GM10266 (cell line): ENCODE results near the gene ZSCAN31.

Experiments used
- DNase-seq: peaks from one replicate; pipeline ENCODE4 v3.0.0; 2012; ENCODE audit errors: extremely low spot score
- TF ChIP-seq, protein P1 (sequence below): IDR thresholded peaks from 2 replicates; pipeline ENCODE4 v1.5.1; 2012; ENCODE audit warnings: mild to moderate bottlenecking, low read depth; ENCODE audit not compliant: control insufficient read depth, insufficient read depth; ENCODE audit errors: missing control alignments

The ZSCAN31 gene

GRCh38 chr6:28357036-28357435 lies 21.1 kb upstream of the ZSCAN31 start:
- no peak for DNase-seq
- TF ChIP-seq, protein P1, sequence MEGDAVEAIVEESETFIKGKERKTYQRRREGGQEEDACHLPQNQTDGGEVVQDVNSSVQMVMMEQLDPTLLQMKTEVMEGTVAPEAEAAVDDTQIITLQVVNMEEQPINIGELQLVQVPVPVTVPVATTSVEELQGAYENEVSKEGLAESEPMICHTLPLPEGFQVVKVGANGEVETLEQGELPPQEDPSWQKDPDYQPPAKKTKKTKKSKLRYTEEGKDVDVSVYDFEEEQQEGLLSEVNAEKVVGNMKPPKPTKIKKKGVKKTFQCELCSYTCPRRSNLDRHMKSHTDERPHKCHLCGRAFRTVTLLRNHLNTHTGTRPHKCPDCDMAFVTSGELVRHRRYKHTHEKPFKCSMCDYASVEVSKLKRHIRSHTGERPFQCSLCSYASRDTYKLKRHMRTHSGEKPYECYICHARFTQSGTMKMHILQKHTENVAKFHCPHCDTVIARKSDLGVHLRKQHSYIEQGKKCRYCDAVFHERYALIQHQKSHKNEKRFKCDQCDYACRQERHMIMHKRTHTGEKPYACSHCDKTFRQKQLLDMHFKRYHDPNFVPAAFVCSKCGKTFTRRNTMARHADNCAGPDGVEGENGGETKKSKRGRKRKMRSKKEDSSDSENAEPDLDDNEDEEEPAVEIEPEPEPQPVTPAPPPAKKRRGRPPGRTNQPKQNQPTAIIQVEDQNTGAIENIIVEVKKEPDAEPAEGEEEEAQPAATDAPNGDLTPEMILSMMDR, result no peak

GRCh38 chr6:28356666-28357020 lies 20.7 kb upstream of the ZSCAN31 start:
- TF ChIP-seq, protein P1, result no peak
- no peak for DNase-seq

GRCh38 chr6:28355743-28356665 lies 20.1 kb upstream of the ZSCAN31 start:
- peak; percentile 70 for DNase-seq

GRCh38 chr6:28354688-28355554 lies 19.0 kb upstream of the ZSCAN31 start:
- DNase-seq, result no peak
- TF ChIP-seq, protein P1, result no peak

More at GRCh38 chr6:28355743-28356665, 20.1 kb upstream of the ZSCAN31 start:
- TF ChIP-seq, protein P1, result peak; percentile 84

DNA sequence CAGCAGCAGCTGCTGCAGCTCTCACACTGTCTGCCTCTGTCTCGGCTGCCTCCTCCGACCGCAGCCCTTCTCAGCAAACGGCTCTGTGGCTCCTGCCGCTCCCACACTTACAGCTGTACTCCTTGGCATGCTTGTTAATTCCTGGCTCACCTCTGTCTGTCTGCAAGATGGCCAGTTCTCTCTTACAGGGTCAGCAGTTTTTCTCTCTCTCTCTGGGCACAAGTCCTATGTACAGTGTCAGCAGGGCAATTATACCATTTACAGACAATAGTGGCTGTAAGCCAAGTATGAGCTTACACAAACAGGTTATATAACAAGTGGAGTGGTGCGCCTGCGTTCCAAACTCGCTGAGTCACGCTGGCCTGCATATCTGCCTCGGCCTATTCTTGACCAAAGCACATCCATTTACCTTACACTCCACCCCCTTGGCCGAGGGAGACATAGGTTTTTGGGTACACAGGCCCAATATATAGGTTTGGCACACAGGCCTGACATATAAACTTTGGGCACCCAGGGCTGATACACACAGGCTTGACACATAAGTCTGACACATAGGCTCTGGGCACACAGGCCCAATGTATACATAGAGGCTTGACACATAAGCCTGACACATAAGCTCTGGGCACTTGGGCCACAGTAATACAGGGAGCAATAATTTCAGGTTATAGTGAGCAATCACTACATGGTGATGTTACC lies 18.2 kb upstream of the ZSCAN31 start:
- no peak for DNase-seq
- TF ChIP-seq, protein P1, result no peak

GRCh38 chr6:28353356-28353755 lies 17.4 kb upstream of the ZSCAN31 start:
- DNase-seq, result no peak
- TF ChIP-seq, protein P1, result no peak
